KMS-11 (cell line): Measurements from ENCODE around the gene ELL2.

ENCODE experiments used
- H2AFZ ChIP-seq: fragments of 200-600 bp; sonication (generic); 2 replicates; pipeline ENCODE4 v1.6.1; 2016; ENCODE audit warnings: antibody characterized with exemption, mixed run types, low read depth
- H3K27ac ChIP-seq: fragments of 200-600 bp; sonication (generic); 2 replicates; pipeline ENCODE4 v1.6.1; 2016; ENCODE audit warnings: mild to moderate bottlenecking, mixed run types
- H3K27me3 ChIP-seq: fragments of 200-600 bp; sonication (generic); 2 replicates; pipeline ENCODE4 v1.6.1; 2017; ENCODE audit warnings: mild to moderate bottlenecking, low read depth, mixed run types, moderate library complexity; ENCODE audit not compliant: insufficient read depth
- H3K36me3 ChIP-seq: fragments of 200-600 bp; sonication (generic); 2 replicates; pipeline ENCODE4 v1.6.1; 2017; ENCODE audit warnings: mild to moderate bottlenecking, mixed run types; ENCODE audit not compliant: insufficient read depth
- H3K4me1 ChIP-seq: fragments of 200-600 bp; sonication (generic); 2 replicates; pipeline ENCODE4 v1.6.1; 2016; ENCODE audit warnings: mild to moderate bottlenecking, low read depth, mixed run types; ENCODE audit not compliant: poor library complexity, severe bottlenecking
- H3K4me2 ChIP-seq: fragments of 200-600 bp; sonication (generic); 2 replicates; pipeline ENCODE4 v1.7.0; 2016; ENCODE audit warnings: mild to moderate bottlenecking, mixed run types
- H3K4me3 ChIP-seq: fragments of 200-600 bp; sonication (generic); IDR thresholded peaks from 2 replicates; pipeline ENCODE4 v1.6.1; 2017; ENCODE audit warnings: low read depth, low read length, mixed read lengths; ENCODE audit not compliant: insufficient read depth
- H3K79me2 ChIP-seq: fragments of 200-600 bp; sonication (generic); 2 replicates; pipeline ENCODE4 v1.6.1; 2016; ENCODE audit warnings: low read depth, mixed run types; ENCODE audit not compliant: insufficient read depth
- H3K9ac ChIP-seq: fragments of 200-600 bp; sonication (generic); 2 replicates; pipeline ENCODE4 v1.6.1; 2016; ENCODE audit warnings: mild to moderate bottlenecking, mixed run types
- H4K20me1 ChIP-seq: fragments of 200-600 bp; sonication (generic); 2 replicates; pipeline ENCODE4 v1.6.1; 2016; ENCODE audit warnings: mild to moderate bottlenecking, mixed run types; ENCODE audit not compliant: insufficient read depth
- CTCF ChIP-seq: fragments of 200-600 bp; sonication (generic); conservative IDR thresholded peaks from 2 replicates; pipeline ENCODE4 v1.6.1; 2017; ENCODE audit warnings: low read depth, mild to moderate bottlenecking, antibody characterized with exemption, low read length, moderate library complexity, mixed read lengths

The ELL2 gene

GRCh38 chr5:95918421-95919006 lies 43.1 kb downstream of the ELL2 start:
- peak overlapping the region; percentile 15; the same call in 1 of the 2 replicates for H3K4me2 ChIP-seq

GRCh38 chr5:95917207-95917606 lies 44.4 kb downstream of the ELL2 start:
- Histone ChIP-seq H3K36me3 (no peaks in the 10 kb centered on the region), H3K27ac (no peak overlapping the region), H3K4me1 (peaks cover 63% of the 10 kb centered on the region), H3K79me2 (peaks cover 74% of the 10 kb centered on the region), H2AFZ (no peak overlapping the region), H3K4me2 (peak overlapping the region; percentile 15; the same call in 1 of the 2 replicates), H4K20me1 (no peaks in the 10 kb centered on the region), H3K4me3 (no peak overlapping the region), H3K27me3 (no peaks in the 10 kb centered on the region), H3K9ac (no peak overlapping the region)
- TF ChIP-seq CTCF = no peak

More at GRCh38 chr5:95918421-95919006, 43.1 kb downstream of the ELL2 start:
- Histone ChIP-seq H3K79me2 (peaks cover 80% of the 10 kb centered on the region), H3K9ac (no peak overlapping the region), H4K20me1 (no peaks in the 10 kb centered on the region), H3K4me1 (peaks cover 76% of the 10 kb centered on the region), H3K27ac (no peak overlapping the region), H3K27me3 (no peaks in the 10 kb centered on the region), H2AFZ (no peak overlapping the region), H3K4me3 (no peak overlapping the region), H3K36me3 (no peaks in the 10 kb centered on the region)
- TF ChIP-seq CTCF = no peak

GRCh38 chr5:95916687-95917085 lies 45.0 kb downstream of the ELL2 start:
- peaks cover 58% of the 10 kb centered on the region for H3K4me1 ChIP-seq
- no peaks in the 10 kb centered on the region for H3K27me3 ChIP-seq
- TF ChIP-seq CTCF = no peak
- no peaks in the 10 kb centered on the region for H3K36me3 ChIP-seq
- no peak overlapping the region for H3K27ac ChIP-seq
- peaks cover 69% of the 10 kb centered on the region for H3K79me2 ChIP-seq
- no peak overlapping the region for H3K9ac ChIP-seq
- no peak overlapping the region for H3K4me3 ChIP-seq
- no peaks in the 10 kb centered on the region for H4K20me1 ChIP-seq
- 0 out of 2 replicates have a peak overlapping the region, but pooled peaks have one; percentile 15 for H3K4me2 ChIP-seq
- no peak overlapping the region for H2AFZ ChIP-seq

- H3K27me3 ChIP-seq = no peaks in the 10 kb centered on the region
- peaks cover 68% of the 10 kb centered on the region for H3K79me2 ChIP-seq
- no peak overlapping the region for H3K4me3 ChIP-seq
- TF ChIP-seq CTCF = no peak
- H3K9ac ChIP-seq = no peak overlapping the region
- no peak overlapping the region for H3K27ac ChIP-seq
- H2AFZ ChIP-seq = no peak overlapping the region
- no peaks in the 10 kb centered on the region for H3K36me3 ChIP-seq
- H3K4me2 ChIP-seq = no peak overlapping the region
- peaks cover 57% of the 10 kb centered on the region for H3K4me1 ChIP-seq
- no peaks in the 10 kb centered on the region for H4K20me1 ChIP-seq
Measured at GRCh38 chr5:95915999-95916686, 45.5 kb downstream of the ELL2 start.
